ENCODE results near the gene CAMTA1.

CAMTA1 gene

DNA sequence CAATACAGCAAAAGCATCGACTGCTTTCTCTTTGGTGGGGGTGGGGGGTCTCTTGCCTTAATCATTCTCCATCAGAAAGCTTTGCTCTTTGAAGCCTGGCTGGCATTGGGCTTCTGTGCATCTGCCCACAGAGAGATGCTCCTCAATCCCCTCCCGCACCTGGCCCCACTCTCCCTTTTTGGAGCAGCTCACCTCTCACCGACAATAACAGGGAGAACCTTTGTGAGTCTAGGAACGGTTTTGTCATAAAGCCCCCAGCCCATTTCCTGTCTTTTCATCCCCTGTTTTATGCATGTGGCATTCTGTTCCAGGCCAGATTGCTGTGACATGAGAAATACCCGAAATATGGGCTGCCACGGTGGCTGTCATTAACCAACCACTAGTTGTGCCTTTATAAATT, 516.9 kb downstream of the CAMTA1 start:
- no peak overlapping the region for H3K4me3 ChIP-seq (ENCODE audit: low read depth, low read length)
- TF ChIP-seq, protein P1, sequence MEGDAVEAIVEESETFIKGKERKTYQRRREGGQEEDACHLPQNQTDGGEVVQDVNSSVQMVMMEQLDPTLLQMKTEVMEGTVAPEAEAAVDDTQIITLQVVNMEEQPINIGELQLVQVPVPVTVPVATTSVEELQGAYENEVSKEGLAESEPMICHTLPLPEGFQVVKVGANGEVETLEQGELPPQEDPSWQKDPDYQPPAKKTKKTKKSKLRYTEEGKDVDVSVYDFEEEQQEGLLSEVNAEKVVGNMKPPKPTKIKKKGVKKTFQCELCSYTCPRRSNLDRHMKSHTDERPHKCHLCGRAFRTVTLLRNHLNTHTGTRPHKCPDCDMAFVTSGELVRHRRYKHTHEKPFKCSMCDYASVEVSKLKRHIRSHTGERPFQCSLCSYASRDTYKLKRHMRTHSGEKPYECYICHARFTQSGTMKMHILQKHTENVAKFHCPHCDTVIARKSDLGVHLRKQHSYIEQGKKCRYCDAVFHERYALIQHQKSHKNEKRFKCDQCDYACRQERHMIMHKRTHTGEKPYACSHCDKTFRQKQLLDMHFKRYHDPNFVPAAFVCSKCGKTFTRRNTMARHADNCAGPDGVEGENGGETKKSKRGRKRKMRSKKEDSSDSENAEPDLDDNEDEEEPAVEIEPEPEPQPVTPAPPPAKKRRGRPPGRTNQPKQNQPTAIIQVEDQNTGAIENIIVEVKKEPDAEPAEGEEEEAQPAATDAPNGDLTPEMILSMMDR (IDR thresholded peaks at IDR 0.05; ENCODE audit: borderline replicate concordance, insufficient read depth, low read depth, low read length) = no peak

DNA sequence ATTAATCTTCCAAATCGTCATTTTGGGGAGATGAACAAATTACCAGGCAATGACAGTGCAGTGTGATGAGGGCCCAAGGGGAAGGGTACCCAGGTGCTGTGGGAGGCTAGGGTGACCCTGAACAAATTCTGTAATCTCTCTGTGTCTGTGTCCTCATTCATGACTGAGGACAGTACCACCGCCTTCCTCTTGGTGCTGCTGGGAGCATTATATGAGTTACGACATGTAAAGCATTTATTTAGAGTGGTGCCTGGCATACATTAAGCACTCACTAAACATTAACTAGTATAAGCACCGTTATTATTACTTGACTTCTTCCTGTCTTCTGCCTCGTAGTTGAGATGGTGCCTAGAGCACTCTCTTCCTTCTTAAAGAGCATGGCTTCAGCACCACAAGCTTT, 517.6 kb downstream of the CAMTA1 start:
- H3K4me3 ChIP-seq (ENCODE audit: low read depth, low read length) = no peak overlapping the region
- TF ChIP-seq, protein P1 (IDR thresholded peaks at IDR 0.05; ENCODE audit: borderline replicate concordance, insufficient read depth, low read depth, low read length) = no peak

DNA sequence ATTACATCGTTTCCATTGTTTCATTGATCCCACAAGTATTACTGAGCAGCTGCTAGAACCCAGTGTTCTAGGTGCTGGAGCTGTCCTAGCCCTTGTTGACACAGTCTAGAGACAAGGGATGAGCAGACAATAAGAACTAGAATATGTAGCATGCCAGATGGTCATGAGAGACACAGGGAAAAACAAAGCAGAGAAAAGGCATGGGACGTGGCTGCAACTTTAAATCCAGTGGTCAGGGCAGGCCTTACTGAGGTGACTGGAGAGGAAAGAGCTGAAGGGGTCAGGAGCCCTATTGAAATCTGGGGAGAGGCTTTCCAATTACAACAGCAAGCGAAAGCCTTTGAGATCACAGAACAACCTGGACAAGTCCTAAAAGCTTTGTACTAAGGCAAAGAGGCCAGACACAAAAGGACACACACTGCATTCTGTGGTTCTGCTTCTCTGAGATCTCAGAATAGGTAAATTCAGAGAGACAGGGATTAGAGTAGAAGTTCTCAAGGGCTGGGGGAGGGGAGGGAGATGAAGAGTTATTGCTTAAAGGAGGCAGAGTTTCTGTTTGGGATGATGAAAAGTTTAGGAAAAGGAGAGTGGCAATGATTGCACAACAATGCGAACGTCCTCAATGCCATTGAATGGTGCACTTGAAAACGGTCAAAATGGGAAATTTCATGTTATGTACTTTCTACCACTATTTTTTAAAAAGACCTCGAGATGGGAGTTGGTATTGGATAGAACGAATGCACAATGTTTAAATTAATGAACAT, 518.5 kb downstream of the CAMTA1 start:
- TF ChIP-seq, protein P1 (IDR thresholded peaks at IDR 0.05; ENCODE audit: borderline replicate concordance, insufficient read depth, low read depth, low read length) = no peak
- no peak overlapping the region for H3K4me3 ChIP-seq (ENCODE audit: low read depth, low read length)

DNA sequence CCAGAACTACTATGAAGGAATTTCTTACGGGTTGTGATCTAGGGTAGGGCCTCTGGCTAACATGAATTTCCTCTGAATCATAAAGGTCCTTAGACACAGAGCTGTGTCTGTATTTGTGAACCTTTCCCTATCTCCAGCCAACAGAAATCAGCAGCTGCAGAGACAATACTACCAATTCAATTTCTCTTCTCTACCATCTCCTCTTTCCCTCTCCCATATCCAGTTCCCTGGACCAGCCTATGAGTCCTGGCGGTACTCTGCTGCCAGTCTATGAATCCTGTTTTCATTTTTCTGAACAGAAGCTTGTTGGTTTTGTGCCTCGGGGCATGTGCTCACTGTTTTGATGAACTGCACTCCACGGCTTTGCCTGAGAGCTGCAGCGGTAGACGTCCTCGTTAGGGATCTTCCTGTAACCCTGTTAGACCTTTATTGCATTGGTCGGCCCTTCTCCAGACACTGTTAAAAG, 527.9 kb downstream of the CAMTA1 start:
- TF ChIP-seq, protein P1 (IDR thresholded peaks at IDR 0.05; ENCODE audit: borderline replicate concordance, insufficient read depth, low read depth, low read length) = no peak
- no peak overlapping the region for H3K4me3 ChIP-seq (ENCODE audit: low read depth, low read length)

DNA sequence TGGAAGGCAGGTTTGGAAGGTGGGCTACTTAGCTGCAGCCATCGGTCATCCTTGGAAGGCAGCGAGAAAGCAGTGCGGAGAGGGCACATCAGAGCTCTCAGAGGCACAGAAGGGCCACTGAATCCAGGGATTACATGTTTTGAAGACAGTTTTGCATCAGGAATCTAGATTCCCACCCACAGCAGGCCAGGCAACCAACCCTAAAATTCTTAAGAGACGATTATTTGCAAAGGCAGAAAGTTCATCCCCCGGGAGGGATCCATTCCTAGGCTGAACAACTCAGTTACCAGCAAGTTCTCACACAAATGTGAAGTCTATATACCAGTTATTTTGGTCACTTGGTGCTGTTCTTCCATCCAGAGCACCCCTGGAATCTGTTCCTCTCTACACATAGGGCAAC, 528.6 kb downstream of the CAMTA1 start:
- no peak overlapping the region for H3K4me3 ChIP-seq (ENCODE audit: low read depth, low read length)
- TF ChIP-seq, protein P1 (IDR thresholded peaks at IDR 0.05; ENCODE audit: borderline replicate concordance, insufficient read depth, low read depth, low read length) = no peak

DNA sequence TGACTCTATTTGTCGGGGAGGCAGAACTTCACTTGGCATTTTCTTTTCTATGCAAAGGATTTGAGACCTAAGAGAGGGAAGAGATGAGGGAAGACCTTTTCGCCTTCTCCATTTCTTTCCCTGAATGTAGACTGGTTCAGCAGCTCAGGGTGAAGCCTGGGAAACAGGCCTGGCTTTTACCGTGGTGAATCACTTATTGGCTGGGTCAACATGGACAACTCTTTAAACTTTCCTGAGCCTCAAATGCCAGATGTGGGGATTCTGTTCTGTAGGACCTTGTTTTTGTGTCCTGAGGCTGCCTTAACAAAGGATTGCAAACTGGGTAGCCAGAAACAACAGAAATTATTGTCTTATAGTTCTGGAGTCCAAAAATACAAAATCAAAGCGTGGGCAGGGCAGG, 530.1 kb downstream of the CAMTA1 start:
- no peak overlapping the region for H3K4me3 ChIP-seq (ENCODE audit: low read depth, low read length)
- TF ChIP-seq, protein P1 (IDR thresholded peaks at IDR 0.05; ENCODE audit: borderline replicate concordance, insufficient read depth, low read depth, low read length) = no peak

DNA sequence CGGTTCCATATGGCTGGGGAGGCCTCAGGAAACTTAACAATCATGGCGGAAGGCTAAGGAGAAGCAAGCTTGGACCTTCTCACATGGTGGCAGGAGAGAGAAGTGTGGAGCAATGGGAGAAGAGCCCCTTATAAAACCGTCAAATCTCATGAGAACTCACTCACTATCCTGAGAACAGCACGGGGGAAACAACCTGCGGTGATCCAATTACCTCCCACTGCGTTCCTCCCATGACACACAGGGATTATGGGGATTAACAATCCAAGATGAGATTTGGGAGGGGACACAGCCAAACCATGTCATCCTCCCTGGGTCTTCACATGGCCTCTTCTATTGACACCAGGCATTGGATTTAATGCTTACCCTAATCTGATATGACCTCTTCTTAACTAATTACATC, 530.7 kb downstream of the CAMTA1 start:
- TF ChIP-seq, protein P1 (IDR thresholded peaks at IDR 0.05; ENCODE audit: borderline replicate concordance, insufficient read depth, low read depth, low read length) = no peak
- no peak overlapping the region for H3K4me3 ChIP-seq (ENCODE audit: low read depth, low read length)
